ENCODE data around the gene KSR2.

Gene KSR2

DNA sequence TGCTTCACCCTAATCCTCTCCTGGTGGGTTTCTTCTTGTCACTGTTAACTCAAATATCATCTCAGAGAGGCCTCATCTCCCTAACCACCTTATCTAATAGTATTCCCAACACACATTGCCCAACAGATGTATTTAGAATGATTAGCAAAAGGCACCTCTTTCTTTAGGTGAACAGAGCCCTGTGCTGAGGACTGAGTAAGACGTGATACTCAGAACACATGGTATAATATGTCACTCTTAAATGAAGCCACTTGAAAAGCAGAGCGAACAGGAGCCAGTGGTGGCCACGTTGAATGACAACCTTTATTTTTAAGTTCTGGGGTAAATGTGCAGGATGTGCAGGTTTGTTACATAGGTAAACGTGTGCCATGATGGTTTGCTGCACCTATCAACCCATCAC lies 1.5 kb upstream of the KSR2 start:
- intact Hi-C loops (cut with DNase I), result no loop called here

DNA sequence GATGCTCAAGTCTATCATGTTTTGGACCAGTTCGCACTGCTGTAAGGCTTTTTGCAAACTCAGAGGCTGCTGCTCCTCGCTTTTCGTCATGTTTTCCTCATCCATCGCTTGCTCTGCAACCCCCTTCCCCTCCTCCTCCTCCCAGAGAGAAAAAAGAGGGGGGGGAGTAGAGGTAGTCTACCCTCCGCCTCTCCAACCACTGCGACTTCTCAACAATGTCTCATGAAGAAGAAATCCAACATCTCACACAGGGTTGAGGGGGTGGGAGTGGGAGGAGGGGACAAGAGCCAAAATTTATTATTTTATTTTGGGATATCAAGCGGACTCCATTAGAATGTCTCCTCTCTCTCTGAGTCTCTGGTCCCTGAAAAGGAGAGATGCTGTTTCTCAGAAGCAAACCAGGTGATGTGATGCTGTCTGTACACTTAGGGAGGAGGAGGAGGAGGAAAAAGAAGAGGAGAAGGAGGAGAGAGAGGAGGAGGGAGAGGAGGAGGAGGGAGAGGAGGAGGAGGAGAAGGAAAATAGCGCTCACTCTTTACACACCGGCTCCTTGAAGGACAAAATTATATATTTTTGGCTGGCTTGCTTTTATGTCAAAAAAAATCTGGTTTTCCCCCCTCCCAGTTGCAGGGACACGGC lies 520 bp downstream of the KSR2 start:
- no peak for DNase-seq
- intact Hi-C loops (cut with DNase I), result no loop called here

More for the DNA sequence above, 1.5 kb upstream of the KSR2 start:
- DNase-seq, result no peak

DNA sequence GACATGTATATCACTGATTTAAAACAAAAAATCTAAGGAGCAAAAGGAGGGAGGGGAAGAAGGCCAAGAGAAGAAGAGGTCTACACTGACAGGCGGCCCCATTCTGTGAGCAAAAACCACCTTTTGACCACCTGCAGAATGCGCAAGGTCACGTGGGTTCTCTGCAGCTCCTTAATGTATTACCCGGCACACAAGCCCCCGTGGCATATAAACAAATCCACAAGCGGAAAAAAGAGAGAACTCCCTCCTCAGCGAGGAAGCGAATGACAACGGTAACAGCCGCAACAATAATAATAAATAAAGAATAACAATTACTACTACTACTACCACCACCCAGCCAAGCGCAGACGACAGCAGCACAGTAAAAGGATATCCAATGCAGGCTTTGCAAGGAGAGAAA lies 1.3 kb downstream of the KSR2 start:
- DNase-seq, result peak in 1 of 10 donors; percentile 73

DNA sequence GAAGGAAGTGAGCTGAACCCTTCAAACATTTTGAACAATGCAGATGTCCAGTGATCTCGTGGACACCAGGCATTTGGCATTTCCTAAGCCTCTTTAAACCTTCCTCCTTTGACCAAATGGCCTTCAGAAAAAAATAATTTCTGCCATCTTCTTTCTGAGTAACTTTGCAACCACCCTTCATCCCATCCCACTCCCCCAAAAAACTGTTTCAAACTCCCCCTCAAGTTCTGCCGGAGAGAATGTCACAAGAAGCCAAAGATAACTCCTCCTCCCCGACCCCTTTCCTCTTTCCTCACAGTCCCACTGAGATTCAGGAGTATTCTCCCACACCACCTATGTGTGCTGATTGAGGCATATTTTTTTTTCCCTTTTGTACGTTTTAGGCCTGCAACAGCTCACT lies 1.7 kb downstream of the KSR2 start:
- no peak for DNase-seq
- intact Hi-C loops (cut with DNase I), result no loop called here

More for the DNA sequence above, 1.3 kb downstream of the KSR2 start:
- intact Hi-C loops (cut with DNase I), result no loop called here

DNA sequence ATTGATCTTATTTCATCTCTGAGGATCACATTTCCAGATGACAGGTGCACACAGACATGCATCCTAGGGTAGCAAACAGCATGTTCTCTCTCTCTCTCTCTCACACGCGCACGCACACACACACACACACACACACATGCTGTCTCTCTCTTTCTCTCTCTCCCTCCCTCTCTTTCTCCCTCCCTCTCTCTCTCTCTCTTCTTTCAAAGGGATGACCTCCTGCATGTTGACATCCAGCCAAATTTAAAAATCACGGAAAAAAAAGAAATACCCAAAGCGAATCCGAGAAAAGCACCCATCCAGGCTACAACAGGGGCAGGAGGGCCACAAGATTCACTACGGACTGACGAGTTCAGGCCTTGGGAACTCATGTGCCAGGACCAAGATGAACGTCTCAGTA lies 2.3 kb downstream of the KSR2 start:
- intact Hi-C loops (cut with DNase I), result no loop called here
- no peak for DNase-seq

DNA sequence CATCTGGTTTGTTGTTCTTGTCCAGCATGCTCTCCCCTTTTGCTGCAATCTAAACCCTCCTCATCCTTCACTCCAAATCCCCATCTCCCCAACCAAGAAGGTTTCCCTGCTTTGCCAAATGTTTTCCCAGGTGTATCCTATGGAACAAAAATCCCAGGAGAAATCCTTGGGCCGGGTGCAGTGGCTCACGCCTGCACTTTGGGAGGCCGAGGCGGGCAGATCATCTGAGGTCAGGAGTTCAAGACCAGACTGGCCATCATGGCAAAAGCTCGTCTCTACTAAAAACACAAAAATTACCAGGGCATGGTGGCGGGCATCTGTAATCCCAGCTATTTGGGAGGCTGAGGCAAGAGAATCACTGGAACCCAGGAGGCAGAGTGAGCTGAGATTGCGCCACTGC lies 5.0 kb downstream of the KSR2 start:
- intact Hi-C loops (cut with DNase I), result no loop called here
- no peak for DNase-seq

DNA sequence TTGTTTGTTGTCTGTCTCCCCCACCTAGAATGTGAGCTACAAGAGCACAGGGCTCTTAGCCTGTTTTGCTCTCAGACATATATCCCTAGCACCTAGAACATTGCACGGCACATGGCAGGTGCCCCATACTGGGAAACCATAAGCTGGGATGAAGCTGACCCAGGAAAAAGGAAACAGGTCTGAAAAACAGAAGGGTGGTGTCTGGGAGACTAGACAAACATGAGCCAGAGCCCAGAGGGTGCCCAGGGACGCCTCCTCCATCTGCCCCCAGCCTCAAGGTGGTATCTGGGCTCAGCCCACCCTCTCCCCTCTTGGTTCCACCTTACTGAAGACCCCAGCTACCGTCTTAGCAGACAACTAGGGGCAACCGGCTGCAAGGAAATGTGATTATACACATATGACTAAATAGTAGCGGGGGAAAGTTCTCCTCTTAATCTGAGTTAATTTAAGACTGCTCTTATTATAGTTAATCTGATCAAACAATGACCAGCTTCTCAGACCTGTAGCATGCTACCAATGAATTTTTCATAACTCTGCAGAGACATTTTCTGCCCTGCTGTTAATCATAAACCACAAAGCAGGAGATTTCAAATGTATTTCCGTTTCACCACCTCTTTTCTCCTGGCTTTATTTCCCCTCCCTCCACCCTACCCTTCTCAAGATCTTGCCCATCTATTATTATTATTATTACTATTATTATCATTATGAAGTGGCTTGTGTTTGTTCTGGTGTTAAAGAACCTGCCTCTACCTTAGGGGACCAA lies 31.9 kb downstream of the KSR2 start:
- no peak for DNase-seq
- intact Hi-C loops (cut with DNase I), result no loop called here

DNA sequence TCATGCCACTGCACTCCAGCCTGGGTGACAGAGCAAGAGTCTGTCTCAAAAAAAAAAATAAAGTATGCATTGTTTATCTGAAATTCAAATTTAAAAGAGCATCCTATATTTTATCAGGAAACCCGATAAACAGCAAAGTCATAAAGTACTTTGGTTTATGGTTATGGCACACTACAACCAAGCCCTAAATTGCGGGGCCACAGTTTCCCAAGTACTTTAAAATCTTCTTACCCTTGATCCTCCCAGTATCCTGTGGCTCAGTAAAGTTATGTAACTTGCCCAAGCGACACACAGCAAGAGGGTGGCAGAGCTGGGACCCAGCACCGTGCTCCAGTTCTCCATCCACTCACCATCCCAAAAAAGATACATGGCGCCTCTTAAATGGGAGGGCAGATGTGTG lies 35.2 kb downstream of the KSR2 start:
- no peak for DNase-seq
- intact Hi-C loops (cut with DNase I), result no loop called here

DNA sequence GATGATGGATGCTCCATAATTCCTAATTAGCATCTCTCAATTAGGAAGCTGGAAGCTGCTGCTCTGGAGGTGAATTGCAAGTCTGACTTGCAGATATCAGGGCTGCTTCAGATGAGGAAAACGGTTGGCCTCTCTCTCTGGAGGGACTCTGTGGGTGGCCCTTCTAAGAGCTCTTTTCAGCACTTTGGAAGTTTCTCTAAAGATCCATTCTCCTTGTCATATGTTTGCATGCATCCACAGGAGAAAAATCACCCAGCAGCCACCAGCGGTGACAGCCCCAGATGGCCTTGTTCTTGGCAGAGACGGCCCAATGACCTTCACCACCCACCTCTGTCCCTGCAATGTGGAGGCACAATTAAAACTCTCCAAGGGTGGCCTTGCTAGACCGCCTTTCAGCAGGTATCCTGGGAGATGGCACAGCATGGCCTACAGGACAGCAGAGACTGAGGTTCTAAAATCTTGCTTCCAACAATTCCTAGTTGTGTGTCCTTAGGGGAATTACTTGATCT lies 42.3 kb downstream of the KSR2 start:
- intact Hi-C loops (cut with DNase I), result no loop called here
- DNase-seq, result no peak

DNA sequence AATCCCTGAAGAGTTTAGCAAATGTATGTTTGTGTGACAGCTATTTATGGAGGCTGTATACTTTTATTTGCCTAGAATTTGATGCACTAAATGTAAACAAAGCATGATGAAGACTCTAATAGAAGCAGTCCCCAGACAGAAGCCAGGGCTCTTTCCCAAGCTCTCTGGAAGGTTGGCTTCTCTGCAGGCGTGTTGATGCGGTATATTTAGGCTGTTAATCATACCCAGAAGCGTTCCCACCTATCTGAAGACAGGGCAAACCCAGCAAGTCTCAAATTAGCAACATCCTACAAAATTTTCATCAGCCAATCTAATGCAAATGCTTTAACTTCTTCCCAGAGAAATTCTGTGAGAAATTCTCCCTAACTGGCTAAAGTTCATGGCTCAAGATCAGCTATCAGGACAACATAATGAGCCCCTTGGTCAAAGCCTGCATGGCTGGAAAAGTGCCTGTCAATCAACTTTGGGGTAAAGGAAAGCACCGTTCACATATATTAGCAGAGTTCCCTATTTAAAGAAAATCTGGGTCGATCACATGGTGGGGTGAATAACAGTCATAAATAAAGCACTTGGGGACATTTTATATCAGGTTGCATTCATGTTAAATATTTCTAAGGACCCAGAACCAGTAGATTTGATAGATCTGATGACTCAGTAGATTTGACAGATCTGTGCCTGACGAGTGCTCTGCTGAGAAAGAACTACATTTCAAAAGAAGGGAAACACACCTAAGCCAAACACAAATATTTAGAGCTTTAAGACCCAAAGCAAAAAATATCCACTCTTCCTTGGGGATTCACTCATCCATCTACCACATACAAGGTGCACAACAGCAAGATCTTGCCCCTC lies 46.6 kb downstream of the KSR2 start:
- intact Hi-C loops (cut with DNase I), result no loop called here
- peak in 1 of 10 donors; percentile 21 for DNase-seq

DNA sequence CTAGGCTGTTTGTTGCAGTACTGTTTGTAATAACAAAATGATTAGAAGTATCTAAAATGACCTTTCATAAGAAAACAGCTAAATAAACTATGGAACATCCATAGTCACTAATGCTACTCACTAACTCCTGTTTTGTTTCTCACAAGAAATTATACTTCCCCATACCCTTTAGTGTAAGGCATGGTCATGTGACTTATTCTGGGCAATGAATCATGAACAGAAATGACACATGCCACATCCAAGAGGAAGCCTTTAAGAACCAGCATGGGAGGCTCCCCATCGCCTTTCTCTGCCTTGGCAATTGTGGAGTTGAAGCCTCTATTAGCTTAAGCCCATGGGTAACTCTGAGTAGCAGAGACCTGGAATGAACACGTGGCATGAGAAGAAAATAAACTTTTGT lies 49.3 kb downstream of the KSR2 start:
- intact Hi-C loops (cut with DNase I), result no loop called here
- DNase-seq, result no peak

DNA sequence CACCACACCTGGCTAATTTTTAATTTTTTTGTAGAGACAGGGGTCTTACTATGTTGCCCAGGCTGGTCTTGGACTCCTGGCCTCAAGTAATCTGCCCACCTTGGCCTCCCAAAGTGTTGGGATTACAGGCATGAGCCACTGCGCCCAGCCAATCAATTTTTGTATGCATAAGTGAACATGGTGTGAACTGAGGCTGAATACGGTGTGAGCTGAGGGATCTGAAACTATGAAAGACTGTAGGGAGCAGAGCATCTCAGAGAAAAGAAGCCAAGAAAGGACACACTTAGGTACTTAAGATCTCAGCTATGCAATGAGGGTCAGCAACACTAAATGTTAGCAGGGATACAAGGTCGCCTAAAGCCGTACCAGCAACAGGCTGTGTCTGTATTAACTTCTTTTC lies 54.1 kb downstream of the KSR2 start:
- intact Hi-C loops (cut with DNase I), result no loop called here
- DNase-seq, result no peak

DNA sequence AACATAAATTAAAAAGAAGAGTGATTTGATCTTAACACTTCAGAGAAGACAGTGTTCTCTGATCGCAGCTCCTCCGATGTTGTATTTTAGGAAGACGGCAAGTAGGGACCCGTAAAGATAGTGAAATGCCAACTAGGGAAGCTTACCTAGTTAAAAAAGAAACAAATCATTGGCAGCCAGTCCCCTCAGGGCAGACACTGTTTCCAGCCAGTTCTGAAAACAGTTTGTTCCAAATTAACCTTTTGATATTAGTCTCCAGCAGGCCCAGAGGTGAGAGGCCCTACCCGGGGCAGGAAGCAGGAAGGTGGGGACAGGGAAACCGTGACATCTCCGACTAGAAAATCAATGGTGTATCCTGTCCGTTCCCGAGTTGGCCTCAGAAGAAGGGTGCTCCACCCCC lies 56.0 kb downstream of the KSR2 start:
- intact Hi-C loops (cut with DNase I), result no loop called here
- DNase-seq, result no peak

DNA sequence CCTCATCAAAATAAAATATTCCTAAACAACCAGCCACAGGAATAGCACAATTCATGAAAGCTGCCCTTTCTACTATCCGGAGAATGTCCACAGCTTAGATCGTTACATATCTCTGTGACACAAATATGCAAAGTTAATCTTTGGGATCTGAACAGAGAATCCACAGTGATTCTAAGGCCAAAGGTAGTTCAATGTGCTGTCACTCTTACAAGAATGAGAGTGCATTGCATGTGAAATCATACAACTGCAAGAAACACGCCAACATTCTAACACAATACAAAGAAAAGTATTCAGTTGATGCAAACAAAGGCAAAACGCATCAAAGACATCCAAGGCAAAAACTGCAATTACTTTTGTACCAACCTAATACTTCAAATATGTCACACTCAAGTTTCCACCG lies 60.4 kb downstream of the KSR2 start:
- intact Hi-C loops (cut with DNase I), result no loop called here
- no peak for DNase-seq

DNA sequence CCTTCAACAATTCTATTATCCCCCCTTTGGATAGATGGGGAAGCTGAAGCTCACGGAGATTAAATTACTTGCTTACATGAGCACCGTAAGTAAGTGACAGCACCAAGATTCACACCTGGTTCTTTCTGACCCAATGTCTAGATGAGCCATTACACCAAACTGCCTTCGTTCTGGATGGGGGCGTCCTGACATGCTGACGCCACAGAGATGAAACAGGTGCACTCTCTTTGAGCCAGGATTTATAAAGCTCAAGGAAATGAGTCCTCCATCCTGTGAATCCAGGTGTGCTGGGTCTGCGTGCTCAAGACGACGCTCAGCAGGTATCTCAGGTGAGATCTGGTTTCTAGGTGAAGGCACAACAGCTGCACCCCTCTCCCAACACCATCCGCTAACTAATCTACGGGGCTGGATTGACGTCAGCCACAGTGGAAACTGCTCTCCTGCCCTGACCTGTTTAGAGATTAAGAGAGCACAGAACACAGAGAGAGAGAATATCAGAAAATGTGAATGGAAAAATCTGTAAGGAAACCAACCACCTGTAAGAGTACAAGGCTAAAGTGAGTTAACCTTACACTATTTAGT lies 61.6 kb downstream of the KSR2 start:
- DNase-seq, result no peak
- intact Hi-C loops (cut with DNase I), result no loop called here

DNA sequence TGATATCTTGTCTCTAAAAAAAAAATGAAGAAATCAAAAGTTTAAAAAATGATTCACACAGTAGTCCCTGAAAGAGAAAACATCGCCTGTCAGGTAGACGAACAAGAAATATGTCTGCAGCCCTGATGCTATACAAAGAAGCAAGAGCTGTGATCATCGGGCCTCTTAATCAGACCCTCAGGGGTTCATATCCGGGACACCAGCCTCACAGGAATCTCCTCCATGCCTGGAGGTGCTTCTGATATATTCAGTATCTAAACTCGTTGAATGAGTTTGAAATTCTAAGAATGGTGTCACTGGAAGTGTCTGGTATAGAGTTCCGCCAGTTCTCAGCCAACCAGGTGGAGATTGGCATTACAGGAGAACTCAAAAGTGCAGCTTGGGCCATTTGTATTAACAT lies 64.7 kb downstream of the KSR2 start:
- DNase-seq, result no peak
- intact Hi-C loops (cut with DNase I), result no loop called here

DNA sequence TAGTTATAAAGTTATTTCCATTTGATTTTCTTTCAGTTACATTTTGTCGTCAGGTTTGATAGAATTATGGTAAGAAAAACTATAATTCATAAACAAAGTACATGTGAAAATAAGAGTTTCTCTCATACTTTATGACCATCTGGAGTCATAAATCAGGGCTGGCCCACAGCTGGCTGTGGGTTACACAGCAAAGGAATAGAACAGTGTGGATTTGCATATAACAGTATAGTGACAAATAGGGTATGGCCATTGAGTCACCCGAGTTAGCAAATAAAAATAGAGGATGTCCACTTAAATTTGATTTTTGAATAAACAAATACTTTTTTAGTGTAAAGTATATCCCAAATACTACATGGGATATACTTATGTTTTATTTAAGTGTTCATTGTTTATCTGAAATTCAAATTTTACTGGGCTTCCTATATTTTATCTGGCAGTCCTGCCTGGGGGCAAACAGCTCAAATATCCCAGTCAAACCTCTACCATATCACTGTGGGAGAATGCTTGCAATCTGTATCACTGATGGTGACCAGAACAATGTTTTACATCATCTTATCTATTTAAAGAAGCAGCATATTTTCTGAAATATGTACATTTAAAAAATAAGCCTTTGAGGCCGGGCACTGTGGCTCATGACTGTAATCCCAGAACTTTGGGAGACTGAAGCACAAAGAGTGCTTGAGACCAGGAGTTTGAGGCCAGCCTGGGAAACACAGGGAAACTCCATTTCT lies 65.5 kb downstream of the KSR2 start:
- DNase-seq, result no peak
- intact Hi-C loops (cut with DNase I), result no loop called here

DNA sequence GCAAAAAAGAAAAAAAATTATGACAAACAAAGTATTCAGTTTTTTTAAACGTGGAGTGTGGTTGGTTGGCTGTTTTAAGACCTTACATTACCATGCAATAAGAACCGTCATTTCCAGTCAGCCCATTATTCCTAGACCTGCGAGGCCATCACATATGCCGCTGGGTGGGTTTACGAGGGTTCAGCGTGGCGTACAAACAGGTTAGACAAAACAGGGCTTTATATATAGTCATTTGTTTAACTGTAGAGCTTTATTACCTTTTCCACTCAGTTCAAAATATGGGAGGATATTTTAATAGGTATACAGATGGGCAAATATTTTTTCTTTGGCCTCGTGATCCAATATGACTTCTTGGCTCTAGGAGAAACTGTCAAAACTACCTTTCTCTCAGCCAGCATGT lies 67.2 kb downstream of the KSR2 start:
- intact Hi-C loops (cut with DNase I), result no loop called here
- no peak for DNase-seq

DNA sequence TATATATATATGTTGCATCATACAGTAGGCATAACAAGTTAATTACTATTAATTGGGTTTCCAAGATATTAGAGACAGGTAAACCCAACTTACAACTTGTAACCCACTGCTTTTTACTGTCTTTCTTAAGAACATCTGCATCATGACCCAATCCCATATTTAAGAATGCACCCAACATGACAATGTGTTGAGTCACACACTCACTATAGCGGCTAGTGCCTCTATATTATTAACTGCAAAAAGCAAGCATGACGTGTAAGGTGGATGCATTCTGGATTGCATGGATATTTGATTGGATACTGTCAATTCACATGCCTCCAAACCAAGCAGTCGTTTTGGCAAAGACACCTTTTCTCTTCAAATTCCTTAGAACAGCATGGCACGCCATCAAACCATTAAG lies 68.2 kb downstream of the KSR2 start:
- intact Hi-C loops (cut with DNase I), result no loop called here
- DNase-seq, result no peak

Measured in posterior cingulate gyrus (tissue), 11 donors.